OCI-LY7 (cell line): ENCODE data around the gene TRIM56.

Experiments
- EZH2phosphoT487 ChIP-seq: fragments of 200-600 bp; sonication (generic); IDR thresholded peaks from 2 replicates; pipeline ENCODE4 v1.6.1; 2018; ENCODE audit warnings: low read depth, borderline replicate concordance, mild to moderate bottlenecking, mixed run types, antibody characterized with exemption, low read length, moderate library complexity, mixed read lengths
- TF ChIP-seq, protein P1 (sequence below): fragments of 200-600 bp; sonication (generic); conservative IDR thresholded peaks from 2 replicates; pipeline ENCODE4 v1.5.1; 2014; ENCODE audit warnings: mild to moderate bottlenecking, antibody characterized with exemption, low read length, moderate library complexity, mixed read lengths

- TF ChIP-seq, protein P1, sequence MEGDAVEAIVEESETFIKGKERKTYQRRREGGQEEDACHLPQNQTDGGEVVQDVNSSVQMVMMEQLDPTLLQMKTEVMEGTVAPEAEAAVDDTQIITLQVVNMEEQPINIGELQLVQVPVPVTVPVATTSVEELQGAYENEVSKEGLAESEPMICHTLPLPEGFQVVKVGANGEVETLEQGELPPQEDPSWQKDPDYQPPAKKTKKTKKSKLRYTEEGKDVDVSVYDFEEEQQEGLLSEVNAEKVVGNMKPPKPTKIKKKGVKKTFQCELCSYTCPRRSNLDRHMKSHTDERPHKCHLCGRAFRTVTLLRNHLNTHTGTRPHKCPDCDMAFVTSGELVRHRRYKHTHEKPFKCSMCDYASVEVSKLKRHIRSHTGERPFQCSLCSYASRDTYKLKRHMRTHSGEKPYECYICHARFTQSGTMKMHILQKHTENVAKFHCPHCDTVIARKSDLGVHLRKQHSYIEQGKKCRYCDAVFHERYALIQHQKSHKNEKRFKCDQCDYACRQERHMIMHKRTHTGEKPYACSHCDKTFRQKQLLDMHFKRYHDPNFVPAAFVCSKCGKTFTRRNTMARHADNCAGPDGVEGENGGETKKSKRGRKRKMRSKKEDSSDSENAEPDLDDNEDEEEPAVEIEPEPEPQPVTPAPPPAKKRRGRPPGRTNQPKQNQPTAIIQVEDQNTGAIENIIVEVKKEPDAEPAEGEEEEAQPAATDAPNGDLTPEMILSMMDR: no peak
- TF ChIP-seq EZH2phosphoT487: no peak
Measured at GRCh38 chr7:101088858-101089529, 3.7 kb downstream of the TRIM56 start.
